Stimulated activated CD4-positive, alpha-beta T cell treated with anti-CD3 and anti-CD28 coated beads, Interleukin-4, amount 100 ng/mL, for 48 hours (primary cell): Measurements from ENCODE around the gene DPYSL4.

ENCODE experiments used
- DNase-seq, 2 donors: peaks; one replicate each; pipeline ENCODE4 v3.0.0-alpha.2; 2020; ENCODE audit warnings: low read depth in 2 of 2

The DPYSL4 gene

GRCh38 chr10:132163826-132164515, 22.8 kb upstream of the DPYSL4 start:
- DNase-seq: no peak

- DNase-seq: no peak
Measured at GRCh38 chr10:132164761-132165278, 21.9 kb upstream of the DPYSL4 start.

GRCh38 chr10:132165416-132165980, 21.2 kb upstream of the DPYSL4 start:
- no peak for DNase-seq

- DNase-seq: no peak
Measured at GRCh38 chr10:132166216-132166950, 20.4 kb upstream of the DPYSL4 start.

GRCh38 chr10:132167041-132167674, 19.6 kb upstream of the DPYSL4 start:
- DNase-seq: no peak

GRCh38 chr10:132167976-132168375, 18.8 kb upstream of the DPYSL4 start:
- DNase-seq: no peak

GRCh38 chr10:132168571-132169030, 18.1 kb upstream of the DPYSL4 start:
- no peak for DNase-seq

GRCh38 chr10:132169031-132169765, 17.6 kb upstream of the DPYSL4 start:
- DNase-seq: no peak

GRCh38 chr10:132169766-132170560, 16.8 kb upstream of the DPYSL4 start:
- no peak for DNase-seq

GRCh38 chr10:132170561-132171361, 16.0 kb upstream of the DPYSL4 start:
- no peak for DNase-seq

- DNase-seq: no peak
Measured at GRCh38 chr10:132172091-132173066, 14.4 kb upstream of the DPYSL4 start.

- no peak for DNase-seq
Measured at GRCh38 chr10:132173185-132173584, 13.6 kb upstream of the DPYSL4 start.

- no peak for DNase-seq
Measured at GRCh38 chr10:132174237-132174636, 12.5 kb upstream of the DPYSL4 start.

GRCh38 chr10:132175408-132175807, 11.3 kb upstream of the DPYSL4 start:
- DNase-seq: no peak

- DNase-seq: no peak
Measured at GRCh38 chr10:132175907-132176581, 10.7 kb upstream of the DPYSL4 start.

GRCh38 chr10:132176623-132177500, 9.9 kb upstream of the DPYSL4 start:
- DNase-seq: no peak

GRCh38 chr10:132178046-132178445, 8.7 kb upstream of the DPYSL4 start:
- no peak for DNase-seq
